HepG2 (cell line): ENCODE data around the gene OXGR1. TPM values are rescaled to one million over a fixed set of nuclear protein-coding genes. Genes with fewer than 3 reads are reported as not detected.

Experiments
- ATAC-seq: fragments of 200-7000 bp; cut with Tn5 transposase; 3 replicates; pipeline ENCODE4 v1.9.1; 2020; ENCODE audit warnings: mild to moderate bottlenecking, moderate library complexity
- BruUV-seq: library from RNA; stranded (reverse); fragments of 400-500 nt; replicated peaks from 2 replicates; lab custom pipeline; 2021; lab: Mats Ljungman, UMichigan
- CTCF ChIA-PET: fragments of 300-600 bp; formaldehyde crosslinking; extraction: SDS; loops from one replicate; lab custom pipeline; 2021; ENCODE audit warnings: low total read pairs, inconsistent platforms, low intra/inter-chr PET ratio; lab: Yijun Ruan, JAX
- POLR2A ChIA-PET: fragments of 350-600 bp; sonication (Branson Sonifier 250); formaldehyde crosslinking; loops from one replicate; lab custom pipeline; 2020; ENCODE audit warnings: antibody characterized with exemption, inconsistent platforms; lab: Yijun Ruan, JAX
- DNase-seq: peaks from one replicate; pipeline ENCODE4 v3.0.0-alpha.2; 2015; ENCODE audit warnings: low spot score
- FAIRE-seq: peaks from 3 replicates; lab custom pipeline; 2011; peaks lifted over from hg19 to GRCh38; lab: Jason Lieb, UNC
- H2AFZ ChIP-seq: one replicate; pipeline ENCODE4 v1.6.1; 2011; ENCODE audit warnings: low read length, inconsistent platforms
- H3K27ac ChIP-seq: fragments of 300-600 bp; 3 replicates; pipeline ENCODE4 v1.8.0; 2011; ENCODE audit warnings: mixed run types, mild to moderate bottlenecking, mixed read lengths, low read length, inconsistent platforms; ENCODE audit not compliant: insufficient read depth; ENCODE audit errors: extremely low read length
- H3K27me3 ChIP-seq, 2 experiments: fragments of 200-600 bp in 1 of 2; 2 replicates in 1 of 2; 3 replicates in 1 of 2; pipeline versions ENCODE4 v1.6.0 to v1.8.0; 2011; ENCODE audit warnings: low read length in 2 of 2, mild to moderate bottlenecking in 2 of 2, moderate library complexity in 2 of 2, inconsistent platforms in 1 of 2; ENCODE audit not compliant: insufficient read depth in 2 of 2, control insufficient read depth in 1 of 2
- H3K36me3 ChIP-seq, 2 experiments: fragments of 200-600 bp in 1 of 2; replicated peaks in 1 of 2; 2 replicates in 1 of 2; 3 replicates in 1 of 2; pipeline versions ENCODE4 v1.5.1 to v1.8.0; 2011; ENCODE audit warnings: low read length in 2 of 2, inconsistent platforms in 1 of 2; ENCODE audit not compliant: insufficient read depth in 2 of 2, control insufficient read depth in 1 of 2
- H3K4me1 ChIP-seq: 2 replicates; pipeline ENCODE4 v1.5.1; 2012; ENCODE audit warnings: low read length, inconsistent platforms; ENCODE audit not compliant: insufficient read depth
- H3K4me2 ChIP-seq: 2 replicates; pipeline ENCODE4 v1.6.0; 2011; ENCODE audit warnings: low read depth, low read length, inconsistent platforms
- H3K4me3 ChIP-seq, 3 experiments: fragments of 200-600 bp in 1 of 3; sonication (generic), shearing (Covaris generic) in 1 of 3; replicated peaks in 1 of 3; 2 replicates each; pipeline ENCODE4 v1.5.1; 2011 to 2016; ENCODE audit warnings: low read length in 3 of 3, inconsistent platforms in 2 of 3, low read depth in 2 of 3, mild to moderate bottlenecking in 2 of 3, control low read depth in 1 of 3, mixed read lengths in 1 of 3; ENCODE audit not compliant: insufficient read depth in 1 of 3
- H3K79me2 ChIP-seq: one replicate; pipeline ENCODE4 v1.6.1; 2011; ENCODE audit warnings: low read length, inconsistent platforms; ENCODE audit not compliant: insufficient read depth
- H3K9ac ChIP-seq: 2 replicates; pipeline ENCODE4 v1.6.0; 2011; ENCODE audit warnings: mild to moderate bottlenecking, low read depth, low read length, inconsistent platforms; ENCODE audit not compliant: insufficient read depth
- H3K9me3 ChIP-seq: 2 replicates; pipeline ENCODE4 v1.5.1; 2012; ENCODE audit warnings: mild to moderate bottlenecking, low read length
- H4K20me1 ChIP-seq: 2 replicates; pipeline ENCODE4 v1.6.0; 2011; ENCODE audit warnings: inconsistent platforms, mild to moderate bottlenecking, low read length, moderate library complexity; ENCODE audit not compliant: insufficient read depth
- BRD4 ChIP-seq: sonication (generic); formaldehyde crosslinking; IDR thresholded peaks from 2 replicates; pipeline ENCODE4 v1.4.0; 2020; ENCODE audit warnings: missing genetic modification reagents
- HDAC1 ChIP-seq: sonication (generic); formaldehyde crosslinking; IDR thresholded peaks from 2 replicates; pipeline ENCODE4 v1.5.1; 2020; ENCODE audit warnings: mild to moderate bottlenecking, missing genetic modification reagents
- HOXA3 ChIP-seq: sonication (generic); formaldehyde crosslinking; IDR thresholded peaks from 2 replicates; pipeline ENCODE4 v1.5.0; 2020; ENCODE audit warnings: missing genetic modification reagents
- KAT7 ChIP-seq: IDR thresholded peaks from 2 replicates; pipeline ENCODE4 v1.6.1; 2018; ENCODE audit warnings: borderline replicate concordance, missing compliant biosample characterization
- MIXL1 ChIP-seq: IDR thresholded peaks from 2 replicates; pipeline ENCODE4 v1.6.1; 2016
- NPAS2 ChIP-seq: sonication (generic); formaldehyde crosslinking; IDR thresholded peaks from 2 replicates; pipeline ENCODE4 v1.8.0; 2022; ENCODE audit warnings: mild to moderate bottlenecking, missing genetic modification reagents, borderline replicate concordance
- PPARG ChIP-seq: conservative IDR thresholded peaks from 2 replicates; pipeline ENCODE4 v1.6.1; 2016; ENCODE audit warnings: missing biosample characterization, missing genetic modification reagents
- TCF7 ChIP-seq: sonication (generic); IDR thresholded peaks from 2 replicates; pipeline ENCODE4 v1.6.1; 2016; ENCODE audit warnings: antibody characterized with exemption, low read depth
- THAP11 ChIP-seq: IDR thresholded peaks from 2 replicates; pipeline ENCODE4 v1.6.1; 2016; ENCODE audit warnings: missing biosample characterization, missing genetic modification reagents
- ZBTB4 ChIP-seq: sonication (generic); formaldehyde crosslinking; IDR thresholded peaks from 2 replicates; pipeline ENCODE4 v1.4.0; 2020; ENCODE audit warnings: missing genetic modification reagents, mild to moderate bottlenecking, borderline replicate concordance
- ZFAT ChIP-seq: sonication (generic); formaldehyde crosslinking; conservative IDR thresholded peaks from 2 replicates; pipeline ENCODE4 v1.8.1; 2023; ENCODE audit warnings: missing genetic modification reagents, inconsistent platforms
- ZNF235 ChIP-seq: sonication (generic); formaldehyde crosslinking; IDR thresholded peaks from 2 replicates; pipeline ENCODE4 v1.8.1; 2023; ENCODE audit warnings: mild to moderate bottlenecking, missing genetic modification reagents, borderline replicate concordance
- ZNF24 ChIP-seq: fragments of 450-650 bp; IDR thresholded peaks from 2 replicates; pipeline ENCODE4 v1.6.1; 2017; ENCODE audit warnings: antibody characterized with exemption, mild to moderate bottlenecking
- ZNF253 ChIP-seq: sonication (generic); formaldehyde crosslinking; IDR thresholded peaks from 2 replicates; pipeline ENCODE4 v1.8.0; 2022; ENCODE audit warnings: mild to moderate bottlenecking, missing genetic modification reagents, borderline replicate concordance
- ZNF33A ChIP-seq: sonication (generic); formaldehyde crosslinking; IDR thresholded peaks from 2 replicates; pipeline ENCODE4 v1.5.1; 2020; ENCODE audit warnings: missing genetic modification reagents, mild to moderate bottlenecking, moderate library complexity, borderline replicate concordance
- ZNF550 ChIP-seq: sonication (generic); formaldehyde crosslinking; IDR thresholded peaks from 2 replicates; pipeline ENCODE4 v1.4.0; 2020; ENCODE audit warnings: mild to moderate bottlenecking, missing genetic modification reagents, borderline replicate concordance
- ZNF891 ChIP-seq: sonication (generic); formaldehyde crosslinking; IDR thresholded peaks from 2 replicates; pipeline ENCODE4 v1.5.0; 2020; ENCODE audit warnings: mild to moderate bottlenecking, missing genetic modification reagents
- WGBS: methylation state at CpG from one replicate; pipeline ENCODE4 v1.1.6; 2017; ENCODE audit warnings: low lambda C conversion rate; 5-methylcytosine and 5-hydroxymethylcytosine counted together
- in situ Hi-C: cut with HindIII; loops from 2 replicates; pipeline ENCODE4 v1.10.0; 2017; ENCODE audit warnings: low pct_unique_long_range_greater_than_20kb; ENCODE audit not compliant: extremely low pct_ligation_motif_present
- intact Hi-C: fragments of 100-400 bp; cut with micrococcal nuclease; formaldehyde crosslinking; loops from one replicate; pipeline ENCODE4 v1.10.0; 2022; ENCODE audit not compliant: unreplicated experiment
- polyA plus RNA-seq, 8 experiments: library from polyadenylated mRNA; depleted of rRNA in 3 of 8; stranded (reverse) in 7 of 8; unstranded in 1 of 8; fragments of >200 nt; fragmentation: Illumina TruSeq in 4 of 8; extraction: Trizol in 4 of 8; gene quantifications; 2 replicates each; pipeline versions ENCODE4 v1.2.1 to v1.2.3, GENCODE V29; 2011 to 2016; ENCODE audit warnings: low read depth in 4 of 8, missing spikeins in 1 of 8, mixed read lengths in 1 of 8; ENCODE audit not compliant: insufficient read depth in 1 of 8
- total RNA-seq, 5 experiments: library from RNA; depleted of rRNA; stranded (reverse); fragments of >200 nt; fragmentation: Illumina TruSeq; extraction: Trizol; gene quantifications; 2 replicates each; pipeline ENCODE4 v1.2.3, GENCODE V29; 2016; ENCODE audit warnings: low read depth in 1 of 5

Gene OXGR1
- total and polyA plus RNA-seq, 2 of the 13 experiments (the other 11 are each of a cell fraction or from before 2014, with no cell fraction given) = not detected

- ATAC-seq = no peak
- ChIA-PET CTCF (no interaction called here), POLR2A (no interaction called here)
Observed at GRCh38 chr13:97011446-97012131, 17.3 kb upstream of the OXGR1 start.

More at GRCh38 chr13:97011446-97012131, 17.3 kb upstream of the OXGR1 start:
- Histone ChIP-seq H3K9me3 (no peaks in the 10 kb centered on the region), H3K4me2 (no peak overlapping the region), H3K4me1 (no peaks in the 10 kb centered on the region)
- in situ Hi-C loops (loop anchor here (25.0 kb wide), 1 partner anchor 801 kb away; no protein-coding TSS in a partner anchor), intact Hi-C loops (loop anchor here (10.0 kb wide), 1 partner anchor 563 kb away; no protein-coding TSS in a partner anchor)
- no peak for FAIRE-seq
- WGBS = 60% methylated on average over 4 of the region's 5 CpGs
- TF ChIP-seq PPARG (CRISPR knock-in tag) (no peak), TCF7 (no peak), ZNF235 (no peak), MIXL1 (CRISPR knock-in tag) (no peak), ZBTB4 (no peak), NPAS2 (no peak), HOXA3 (no peak), ZNF550 (CRISPR knock-in tag) (no peak), ZNF24 (no peak), ZNF891 (no peak), ZNF33A (CRISPR knock-in tag) (no peak), HDAC1 (CRISPR knock-in tag) (no peak), ZFAT (CRISPR knock-in tag) (no peak), KAT7 (CRISPR knock-in tag) (no peak), ZNF253 (CRISPR knock-in tag) (no peak), THAP11 (CRISPR knock-in tag) (no peak), BRD4 (CRISPR knock-in tag) (no peak)
- TF ChIP-seq, all 625 proteins: peak for 0
- peaks cover 0 to 10% of the 10 kb centered on the region in 2 experiments; a peak in 1 of 5 replicates for H3K27me3 ChIP-seq
- H3K9ac ChIP-seq = no peak overlapping the region
- no peaks in the 10 kb centered on the region for H4K20me1 ChIP-seq
- H3K27ac ChIP-seq = no peak overlapping the region
- no peak for DNase-seq
- no TSS peak for BruUV-seq
- H2AFZ ChIP-seq = no peak overlapping the region
- no peaks in the 10 kb centered on the region for H3K79me2 ChIP-seq
- H3K4me3 ChIP-seq = no peak overlapping the region
- no peaks in the 10 kb centered on the region for H3K36me3 ChIP-seq
